ENCODE measurements around the gene A4GALT. TPM values are rescaled to one million over a fixed set of nuclear protein-coding genes. Genes with fewer than 3 reads are reported as not detected.

Gene A4GALT
- total and polyA plus RNA-seq, 2 donors (not counting 3 experiments of a cell fraction or from before 2014, with no cell fraction given), result 5.4 to 20.7 TPM

GRCh38 chr22:42682113-42682851 lies 38.4 kb downstream of the A4GALT start:
- Histone ChIP-seq H3K4me3 (replicated peaks in 1 of 3; ENCODE audit: insufficient read depth in 1 of 3, low read depth in 1 of 3, low read length in 3 of 3) (no peak overlapping the region), H3K79me2 (ENCODE audit: control insufficient read depth, insufficient read depth, low read length) (no peaks in the 10 kb centered on the region), H3K27me3 (ENCODE audit: control insufficient read depth in 2 of 2, insufficient read depth in 2 of 2, low read length in 2 of 2) (no peaks in the 10 kb centered on the region), H4K20me1 (replicated peaks; ENCODE audit: control insufficient read depth, extremely low read depth, insufficient read depth, low read length) (no peaks in the 10 kb centered on the region), H3K9me1 (replicated peaks; ENCODE audit: control insufficient read depth, extremely low read depth, insufficient read depth, low read length) (no peaks in the 10 kb centered on the region), H3K36me3 (ENCODE audit: control insufficient read depth in 2 of 2, extremely low read depth in 1 of 2, insufficient read depth in 2 of 2, low read length in 2 of 2) (no peaks in the 10 kb centered on the region), H3K9ac (replicated peaks; ENCODE audit: extremely low read depth, insufficient read depth, low read length) (no peak overlapping the region), H3K4me1 (ENCODE audit: control insufficient read depth, extremely low read depth, insufficient read depth, low read length) (peaks cover 17% of the 10 kb centered on the region), H2AFZ (ENCODE audit: low read depth, low read length) (no peak overlapping the region), H3K27ac (ENCODE audit: insufficient read depth, low read depth, low read length) (no peak overlapping the region), H3K4me2 (ENCODE audit: insufficient read depth, low read length) (no peak overlapping the region), H3K9me3 (replicated peaks; ENCODE audit: control insufficient read depth, insufficient read depth, low read length) (no peaks in the 10 kb centered on the region)
- FAIRE-seq, result no peak
- BruUV-seq (replicated peaks), result no TSS peak
- CTCF ChIA-PET, result interaction anchor here (0.9 to 1.2 kb wide), 2 partner anchors 17 to 138 kb away, joined by 3 to 4 read pairs; no protein-coding TSS in a partner anchor
- dilution Hi-C loops (cut with MboI; ENCODE audit: extremely low pct_ligation_motif_present, low sequenced_read_pairs), result no loop called here
- no peak for TF ChIP-seq MAX (IDR thresholded peaks at IDR 0.05; ENCODE audit: insufficient read depth, insufficient read length)
- no peak for TF ChIP-seq EZH2 (IDR thresholded peaks at IDR 0.05; ENCODE audit: borderline replicate concordance, low read depth, low read length, severe bottlenecking)
- no peak for TF ChIP-seq JUN (IDR thresholded peaks at IDR 0.05; ENCODE audit: borderline replicate concordance, insufficient read depth, insufficient read length, low read depth)
- TF ChIP-seq FOS (IDR thresholded peaks at IDR 0.05; ENCODE audit: borderline replicate concordance, insufficient read depth, low read length), result no peak
- TF ChIP-seq POLR2AphosphoS5 (IDR thresholded peaks at IDR 0.05; ENCODE audit: insufficient read depth, low read depth, low read length), result no peak
- TF ChIP-seq POLR2A (IDR thresholded peaks at IDR 0.05; ENCODE audit: low read depth, low read length), result no peak
- TF ChIP-seq CTCF (IDR thresholded peaks at IDR 0.05; ENCODE audit: extremely low read depth in 1 of 2, insufficient read depth in 1 of 2, low read depth in 1 of 2, low read length in 2 of 2), result no peak
- no peak for TF ChIP-seq MYC (IDR thresholded peaks at IDR 0.05; ENCODE audit: low read depth, low read length)
- no peak for TF ChIP-seq GATA2 (IDR thresholded peaks at IDR 0.05; ENCODE audit: insufficient read depth, insufficient read length, low read depth, low read length)
- DNase-seq (ENCODE audit: low read depth, low spot score), result no peak
- intact Hi-C loops (cut with micrococcal nuclease), result no loop called here
- POLR2A ChIA-PET, result no interaction called here
